H9 (cell line): Measurements from ENCODE around the gene GPR150. TPM values are rescaled to one million over a fixed set of nuclear protein-coding genes. Genes with fewer than 3 reads are reported as not detected.

Experiments
- DNase-seq: peaks from one replicate; pipeline ENCODE4 v3.0.0-alpha.2; 2017
- H2AFZ ChIP-seq: one replicate; pipeline ENCODE4 v1.6.1; 2013; ENCODE audit warnings: mild to moderate bottlenecking, low read length, control low read depth, moderate library complexity
- H2AK5ac ChIP-seq: 2 replicates; pipeline ENCODE4 v1.6.1; 2013; ENCODE audit warnings: low read length, control low read depth, mixed read lengths; ENCODE audit not compliant: insufficient read length
- H2BK120ac ChIP-seq: one replicate; pipeline ENCODE4 v1.6.1; 2013; ENCODE audit warnings: low read depth, mild to moderate bottlenecking, low read length, control low read depth, inconsistent platforms; ENCODE audit not compliant: poor library complexity, severe bottlenecking
- H2BK12ac ChIP-seq: 2 replicates; pipeline ENCODE4 v1.6.1; 2013; ENCODE audit warnings: low read length, control low read depth, mixed read lengths, low read depth; ENCODE audit not compliant: insufficient read length
- H2BK15ac ChIP-seq: 2 replicates; pipeline ENCODE4 v1.6.1; 2013; ENCODE audit warnings: low read depth, low read length, control low read depth
- H2BK20ac ChIP-seq: one replicate; pipeline ENCODE4 v1.6.1; 2013; ENCODE audit warnings: low read depth, mild to moderate bottlenecking, low read length, control low read depth, inconsistent platforms; ENCODE audit not compliant: poor library complexity, severe bottlenecking
- H2BK5ac ChIP-seq: 2 replicates; pipeline ENCODE4 v1.6.1; 2013; ENCODE audit warnings: low read length, control low read depth, mixed read lengths; ENCODE audit not compliant: insufficient read length
- H3K14ac ChIP-seq: 2 replicates; pipeline ENCODE4 v1.6.1; 2013; ENCODE audit warnings: low read length, control low read depth; ENCODE audit not compliant: insufficient read depth
- H3K18ac ChIP-seq: 2 replicates; pipeline ENCODE4 v1.6.1; 2013; ENCODE audit warnings: low read depth, mild to moderate bottlenecking, mixed read lengths, low read length, control low read depth; ENCODE audit not compliant: insufficient read length
- H3K23ac ChIP-seq: 2 replicates; pipeline ENCODE4 v1.6.1; 2013; ENCODE audit warnings: low read length, control low read depth, mixed read lengths, low read depth; ENCODE audit not compliant: insufficient read length
- H3K23me2 ChIP-seq: 2 replicates; pipeline ENCODE4 v1.6.1; 2013; ENCODE audit warnings: low read depth, mild to moderate bottlenecking, mixed read lengths, low read length, control low read depth; ENCODE audit not compliant: insufficient read length, poor library complexity, severe bottlenecking
- H3K27ac ChIP-seq: 2 replicates; pipeline ENCODE4 v1.5.1; 2013; ENCODE audit warnings: low read length, control low read depth, mixed read lengths, low read depth; ENCODE audit not compliant: insufficient read length
- H3K27me3 ChIP-seq: 2 replicates; pipeline ENCODE4 v1.6.1; 2013; ENCODE audit warnings: low read length, control low read depth, inconsistent platforms; ENCODE audit not compliant: insufficient read depth
- H3K4ac ChIP-seq: 2 replicates; pipeline ENCODE4 v1.6.1; 2013; ENCODE audit warnings: low read depth, mild to moderate bottlenecking, control low read depth, inconsistent platforms, low read length, moderate library complexity
- H3K4me1 ChIP-seq: 2 replicates; pipeline ENCODE4 v1.6.1; 2013; ENCODE audit warnings: low read length, control low read depth, inconsistent platforms; ENCODE audit not compliant: insufficient read depth
- H3K4me2 ChIP-seq: 2 replicates; pipeline ENCODE4 v1.6.1; 2013; ENCODE audit warnings: low read length, control low read depth, mixed read lengths; ENCODE audit not compliant: insufficient read length, insufficient read depth
- H3K56ac ChIP-seq: 2 replicates; pipeline ENCODE4 v1.6.1; 2013; ENCODE audit warnings: low read depth, mild to moderate bottlenecking, mixed read lengths, low read length, control low read depth; ENCODE audit not compliant: insufficient read length
- H3K79me1 ChIP-seq: 2 replicates; pipeline ENCODE4 v1.6.1; 2013; ENCODE audit warnings: low read depth, mild to moderate bottlenecking, moderate library complexity, low read length, control low read depth, inconsistent platforms; ENCODE audit not compliant: insufficient read depth, poor library complexity, severe bottlenecking
- H3K79me2 ChIP-seq: 2 replicates; pipeline ENCODE4 v1.6.1; 2013; ENCODE audit warnings: low read length, control low read depth, inconsistent platforms; ENCODE audit not compliant: insufficient read depth
- H3K9ac ChIP-seq: 2 replicates; pipeline ENCODE4 v1.6.1; 2013; ENCODE audit warnings: low read length, control low read depth, mixed read lengths; ENCODE audit not compliant: insufficient read length; ENCODE audit errors: extremely low read depth
- H3K9me3 ChIP-seq: one replicate; pipeline ENCODE4 v1.6.1; 2013; ENCODE audit warnings: low read depth, low read length, inconsistent platforms; ENCODE audit not compliant: control insufficient read depth
- H3T11ph ChIP-seq: one replicate; pipeline ENCODE4 v1.6.1; 2013; ENCODE audit warnings: mild to moderate bottlenecking, low read length, control low read depth, inconsistent platforms
- H4K20me1 ChIP-seq: one replicate; pipeline ENCODE4 v1.6.1; 2013; ENCODE audit not compliant: control insufficient read depth, insufficient read length, insufficient read depth
- H4K5ac ChIP-seq: 2 replicates; pipeline ENCODE4 v1.6.1; 2013; ENCODE audit warnings: low read depth, mild to moderate bottlenecking, mixed read lengths, low read length, control low read depth; ENCODE audit not compliant: insufficient read length
- H4K8ac ChIP-seq: replicated peaks from 2 replicates; pipeline ENCODE4 v1.6.1; 2013; ENCODE audit warnings: low read length, control low read depth, mixed read lengths, low read depth; ENCODE audit not compliant: insufficient read length
- H4K91ac ChIP-seq: 2 replicates; pipeline ENCODE4 v1.6.1; 2013; ENCODE audit warnings: low read depth, mild to moderate bottlenecking, moderate library complexity, mixed read lengths, low read length, control low read depth; ENCODE audit not compliant: insufficient read length
- H3K27ac Mint-ChIP-seq, 3 experiments: 2 replicates in 2 of 3; 3 replicates in 1 of 3; pipeline ENCODE4 v1.8.0; 2020 to 2021; ENCODE audit warnings: mixed read lengths in 3 of 3, mild to moderate bottlenecking in 1 of 3, moderate library complexity in 1 of 3
- H3K27me3 Mint-ChIP-seq: 2 replicates; pipeline ENCODE4 v1.8.0; 2021; ENCODE audit warnings: low read depth, mild to moderate bottlenecking, moderate library complexity, mixed read lengths
- H3K36me3 Mint-ChIP-seq, 3 experiments: 2 replicates in 2 of 3; 3 replicates in 1 of 3; pipeline ENCODE4 v1.8.0; 2020 to 2021; ENCODE audit warnings: low read depth in 3 of 3, mixed read lengths in 3 of 3; ENCODE audit not compliant: insufficient read depth in 1 of 3
- H3K4me1 Mint-ChIP-seq, 2 experiments: 2 replicates each; pipeline ENCODE4 v1.8.0; 2020; ENCODE audit warnings: mixed read lengths in 2 of 2
- H3K4me3 Mint-ChIP-seq, 2 experiments: 2 replicates in 1 of 2; 3 replicates in 1 of 2; pipeline ENCODE4 v1.8.0; 2020 to 2021; ENCODE audit warnings: mild to moderate bottlenecking in 2 of 2, mixed read lengths in 2 of 2, moderate library complexity in 1 of 2
- H3K9me3 Mint-ChIP-seq, 2 experiments: 2 replicates in 1 of 2; 3 replicates in 1 of 2; pipeline ENCODE4 v1.8.0; 2020; ENCODE audit warnings: mild to moderate bottlenecking in 2 of 2, mixed read lengths in 2 of 2, moderate library complexity in 1 of 2
- WGBS: extraction: QIAGEN DNeasy Blood & Tissue Kit; methylation state at CpG from one replicate; pipeline ENCODE4 v1.1.7; 2013; ENCODE audit warnings: missing lambda C conversion rate, low lambda C conversion rate, mixed read lengths; ENCODE audit not compliant: insufficient read length; ENCODE audit errors: extremely low coverage; 5-methylcytosine and 5-hydroxymethylcytosine counted together
- total RNA-seq: library from RNA; stranded (reverse); gene quantifications from 2 replicates; pipeline ENCODE4 v1.2.1, GENCODE V29; 2021
- TF ChIP-seq, protein P1 (sequence below): fragments of 200-600 bp; sonication (generic); conservative IDR thresholded peaks from 3 replicates; pipeline ENCODE4 v1.8.0; 2021; ENCODE audit warnings: antibody characterized with exemption, mild to moderate bottlenecking

The GPR150 gene
- total RNA-seq, 1 experiment from 2014 or later: not detected

DNA sequence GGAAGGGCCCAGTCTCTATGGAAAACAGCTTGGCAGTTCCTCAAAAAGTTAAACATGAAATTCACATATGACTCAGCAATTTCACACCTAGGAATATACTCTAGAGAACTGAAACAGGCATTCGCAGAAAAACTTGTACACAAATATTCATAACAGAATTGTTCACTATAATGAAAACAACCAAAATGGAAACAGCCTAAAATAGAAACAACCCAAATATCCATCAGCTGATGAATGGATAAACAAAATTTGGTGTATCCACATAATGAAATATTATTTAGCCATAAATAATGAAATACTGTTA, 4.8 kb upstream of the GPR150 start:
- no peak overlapping the region for H3K27ac ChIP-seq
- H3K36me3 Mint-ChIP-seq: peaks cover 5 to 14% (median 5%) of the 10 kb centered on the region in 3 experiments; a peak in 5 of 7 replicates
- no peak overlapping the region for H3K18ac ChIP-seq
- H2BK15ac ChIP-seq: no peak overlapping the region
- no peak overlapping the region for H2BK5ac ChIP-seq
- H3K79me2 ChIP-seq: no peaks in the 10 kb centered on the region
- H3K4ac ChIP-seq: no peak overlapping the region
- no peak for DNase-seq
- H3K14ac ChIP-seq: no peak overlapping the region
- no peak overlapping the region for H3K56ac ChIP-seq
- H3K23ac ChIP-seq: no peak overlapping the region
- H3K4me1 ChIP-seq: no peaks in the 10 kb centered on the region
- H3K4me2 ChIP-seq: no peak overlapping the region
- no peaks in the 10 kb centered on the region for H4K20me1 ChIP-seq
- WGBS: no CpG with 5 or more reads among the region's 1 CpG
- no peaks in the 10 kb centered on the region for H3K9me3 ChIP-seq
- H3K79me1 ChIP-seq: no peaks in the 10 kb centered on the region
- H2BK120ac ChIP-seq: no peak overlapping the region
- no peak overlapping the region for H4K8ac ChIP-seq
- H3K9me3 Mint-ChIP-seq: peaks cover 13 to 14% of the 10 kb centered on the region in 2 experiments
- TF ChIP-seq, protein P1, sequence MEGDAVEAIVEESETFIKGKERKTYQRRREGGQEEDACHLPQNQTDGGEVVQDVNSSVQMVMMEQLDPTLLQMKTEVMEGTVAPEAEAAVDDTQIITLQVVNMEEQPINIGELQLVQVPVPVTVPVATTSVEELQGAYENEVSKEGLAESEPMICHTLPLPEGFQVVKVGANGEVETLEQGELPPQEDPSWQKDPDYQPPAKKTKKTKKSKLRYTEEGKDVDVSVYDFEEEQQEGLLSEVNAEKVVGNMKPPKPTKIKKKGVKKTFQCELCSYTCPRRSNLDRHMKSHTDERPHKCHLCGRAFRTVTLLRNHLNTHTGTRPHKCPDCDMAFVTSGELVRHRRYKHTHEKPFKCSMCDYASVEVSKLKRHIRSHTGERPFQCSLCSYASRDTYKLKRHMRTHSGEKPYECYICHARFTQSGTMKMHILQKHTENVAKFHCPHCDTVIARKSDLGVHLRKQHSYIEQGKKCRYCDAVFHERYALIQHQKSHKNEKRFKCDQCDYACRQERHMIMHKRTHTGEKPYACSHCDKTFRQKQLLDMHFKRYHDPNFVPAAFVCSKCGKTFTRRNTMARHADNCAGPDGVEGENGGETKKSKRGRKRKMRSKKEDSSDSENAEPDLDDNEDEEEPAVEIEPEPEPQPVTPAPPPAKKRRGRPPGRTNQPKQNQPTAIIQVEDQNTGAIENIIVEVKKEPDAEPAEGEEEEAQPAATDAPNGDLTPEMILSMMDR: no peak
- H2AK5ac ChIP-seq: no peak overlapping the region
- H3K27me3 Mint-ChIP-seq: peaks cover 30% of the 10 kb centered on the region
- H3K4me1 Mint-ChIP-seq: peaks cover 9 to 10% of the 10 kb centered on the region in 2 experiments
- no peak overlapping the region for H3K9ac ChIP-seq
- no peak overlapping the region for H2BK20ac ChIP-seq
- H2BK12ac ChIP-seq: no peak overlapping the region
- H2AFZ ChIP-seq: no peak overlapping the region
- H3K23me2 ChIP-seq: peaks cover 4% of the 10 kb centered on the region
- H3K27me3 ChIP-seq: peaks cover 15% of the 10 kb centered on the region
- H4K91ac ChIP-seq: no peak overlapping the region
- H3K27ac Mint-ChIP-seq: no peak overlapping the region
- no peak overlapping the region for H3T11ph ChIP-seq
- H4K5ac ChIP-seq: no peak overlapping the region
- H3K4me3 Mint-ChIP-seq: no peak overlapping the region
